Common myeloid progenitor, CD34-positive (primary cell): ENCODE measurements around the gene EIF4EBP2.

Experiments used
- CTCF ChIA-PET: fragments of 350-600 bp; sonication (Branson Sonifier 250); formaldehyde crosslinking; loops from one replicate; lab custom pipeline; 2021; ENCODE audit warnings: antibody characterized with exemption; lab: Charles Lee
- POLR2A ChIA-PET: fragments of 350-600 bp; sonication (Branson Sonifier 250); formaldehyde crosslinking; loops from one replicate; lab custom pipeline; 2021; ENCODE audit warnings: antibody characterized with exemption; lab: Charles Lee
- DNase-seq, 3 donors: peaks; one replicate each; pipeline versions ENCODE4 v3.0.0 to v3.0.0-alpha.2; 2013
- H3K27ac ChIP-seq, 2 experiments: 1 replicate in 1 of 2; 2 replicates in 1 of 2; pipeline ENCODE4 v1.7.0; 2013; ENCODE audit warnings: inconsistent platforms in 2 of 2, low read length in 2 of 2, mild to moderate bottlenecking in 2 of 2, low read depth in 1 of 2, moderate library complexity in 1 of 2; ENCODE audit not compliant: severe bottlenecking in 2 of 2, insufficient read depth in 1 of 2, poor library complexity in 1 of 2
- H3K27me3 ChIP-seq, 5 experiments: replicated peaks in 2 of 5; 1 replicate in 3 of 5; 2 replicates in 2 of 5; pipeline versions ENCODE4 v1.6.1 to v1.7.0; 2013; ENCODE audit warnings: low read length in 4 of 5, mild to moderate bottlenecking in 2 of 5, moderate library complexity in 2 of 5, inconsistent platforms in 1 of 5; ENCODE audit not compliant: insufficient read depth in 5 of 5, control insufficient read depth in 4 of 5
- H3K36me3 ChIP-seq, 4 experiments: 1 replicate in 2 of 4; 2 replicates in 2 of 4; pipeline versions ENCODE4 v1.6.1 to v1.7.0; 2013; ENCODE audit warnings: low read length in 3 of 4, control low read depth in 1 of 4, mild to moderate bottlenecking in 1 of 4; ENCODE audit not compliant: control insufficient read depth in 4 of 4, insufficient read depth in 4 of 4
- H3K4me1 ChIP-seq, 4 experiments: 1 replicate in 3 of 4; 2 replicates in 1 of 4; pipeline versions ENCODE4 v1.6.1 to v1.7.1; 2013; ENCODE audit warnings: low read length in 3 of 4, mild to moderate bottlenecking in 3 of 4, control low read depth in 1 of 4, inconsistent platforms in 1 of 4, moderate library complexity in 1 of 4; ENCODE audit not compliant: control insufficient read depth in 4 of 4, insufficient read depth in 4 of 4; ENCODE audit errors: control extremely low read depth in 1 of 4
- H3K4me3 ChIP-seq, 7 experiments: 1 replicate in 4 of 7; 2 replicates in 3 of 7; pipeline versions ENCODE4 v1.5.1 to v1.7.0; 2013; ENCODE audit warnings: mild to moderate bottlenecking in 7 of 7, low read length in 6 of 7, moderate library complexity in 6 of 7, inconsistent platforms in 2 of 7, low read depth in 2 of 7, control low read depth in 1 of 7; ENCODE audit not compliant: insufficient read depth in 4 of 7, control insufficient read depth in 1 of 7; ENCODE audit errors: extremely low read depth in 1 of 7
- H3K9me3 ChIP-seq, 5 experiments: 1 replicate in 4 of 5; 2 replicates in 1 of 5; pipeline versions ENCODE4 v1.6.1 to v1.7.1; 2013; ENCODE audit warnings: low read length in 4 of 5, mild to moderate bottlenecking in 2 of 5, inconsistent platforms in 1 of 5, low read depth in 1 of 5, moderate library complexity in 1 of 5; ENCODE audit not compliant: control insufficient read depth in 4 of 5, insufficient read depth in 2 of 5; ENCODE audit errors: control extremely low read depth in 1 of 5
- WGBS: methylation state at CpG from one replicate; pipeline ENCODE4 v1.1.5; 2013; ENCODE audit not compliant: insufficient coverage; 5-methylcytosine and 5-hydroxymethylcytosine counted together

The EIF4EBP2 gene

DNA sequence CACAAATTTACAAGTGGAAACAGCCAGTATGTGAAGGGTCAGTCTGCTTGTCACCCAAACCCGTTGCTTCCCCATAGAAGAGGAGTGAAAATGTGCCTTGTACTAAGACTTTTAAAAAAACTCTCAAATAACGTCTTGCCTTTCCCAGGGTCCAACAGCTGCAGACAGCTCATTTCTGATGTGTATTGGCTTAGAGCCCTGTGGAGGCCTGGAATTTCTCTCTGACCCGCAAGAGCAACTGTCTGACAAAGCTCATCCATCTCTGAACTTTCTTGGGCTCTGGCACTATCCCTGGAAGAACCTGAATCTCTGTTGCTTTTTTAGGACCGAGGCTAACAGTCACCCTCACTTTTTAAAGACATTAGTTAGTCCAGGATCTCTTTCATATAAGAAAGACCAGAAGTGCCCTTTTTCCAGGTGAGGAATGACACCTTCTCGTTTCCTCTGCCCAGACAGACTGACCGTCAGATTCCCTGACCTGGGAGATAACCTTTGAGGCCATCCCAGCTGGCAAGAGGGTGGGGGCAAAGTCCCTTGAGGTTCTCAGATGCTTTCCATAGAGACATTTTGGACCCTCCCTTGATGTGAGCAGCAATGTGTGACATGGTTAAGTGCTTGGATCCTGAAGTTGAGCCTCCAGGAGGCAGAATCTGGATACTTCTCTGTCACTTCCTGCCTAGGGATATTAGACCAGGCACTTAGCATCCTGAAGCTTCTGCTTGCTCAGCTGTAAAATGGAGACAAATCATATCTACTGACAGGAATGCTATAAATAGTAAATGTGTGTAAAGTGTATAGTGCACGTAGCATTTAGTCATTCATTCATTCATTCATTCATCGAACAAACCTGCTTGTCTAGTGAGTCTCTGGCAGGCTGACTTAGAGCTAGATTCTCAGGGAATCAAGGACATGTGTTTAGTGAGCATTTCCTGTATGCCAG, 42.0 kb downstream of the EIF4EBP2 start:
- DNase-seq, result no peak
- ChIA-PET CTCF (interaction anchor here (1.2 to 2.8 kb wide), 3 partner anchors 9 to 15 kb away, joined by 4 to 7 read pairs (median 5); no protein-coding TSS in a partner anchor), POLR2A (no interaction called here)

DNA sequence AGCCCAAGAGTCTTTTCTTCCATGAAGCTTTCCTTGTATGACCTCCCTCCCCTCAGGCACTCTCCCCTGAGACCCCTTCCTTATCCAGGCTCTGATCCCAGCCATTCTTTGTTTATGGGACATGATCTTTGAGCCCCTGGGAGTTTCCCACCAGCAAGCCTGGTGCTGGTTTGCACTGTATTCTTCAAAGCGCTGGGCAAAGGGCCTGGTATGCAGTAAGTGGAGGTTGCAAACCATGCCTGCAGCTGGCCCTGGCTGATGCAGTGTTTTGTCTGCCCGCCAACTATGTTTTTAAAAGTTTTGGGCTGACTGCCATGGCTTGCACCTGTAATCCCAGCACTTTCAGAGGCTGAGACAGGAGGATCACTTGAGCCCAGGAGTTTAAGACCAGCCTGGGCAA, 44.3 kb downstream of the EIF4EBP2 start:
- no peak overlapping the region for H3K27ac ChIP-seq
- 100% methylated on average over 2 of the region's 2 CpGs for WGBS
- DNase-seq, result no peak
- CTCF ChIA-PET, result interaction anchor here (0.7 to 0.8 kb wide), 2 partner anchors 84 to 85 kb away, joined by 3 read pairs; no protein-coding TSS in a partner anchor
- no peaks in the 10 kb centered on the region for H3K36me3 ChIP-seq
- H3K4me3 ChIP-seq, result no peak overlapping the region
- H3K27me3 ChIP-seq, result peaks cover 0 to 6% (median 0%) of the 10 kb centered on the region in 5 experiments
- H3K4me1 ChIP-seq, result no peaks in the 10 kb centered on the region
- POLR2A ChIA-PET, result no interaction called here
- H3K9me3 ChIP-seq, result no peaks in the 10 kb centered on the region

More for the DNA sequence above, 42.0 kb downstream of the EIF4EBP2 start:
- Histone ChIP-seq H3K36me3 (no peaks in the 10 kb centered on the region), H3K9me3 (no peaks in the 10 kb centered on the region), H3K4me1 (peaks cover 0 to 9% (median 6%) of the 10 kb centered on the region in 4 experiments), H3K27me3 (peaks cover 0 to 25% (median 14%) of the 10 kb centered on the region in 5 experiments), H3K4me3 (no peak overlapping the region), H3K27ac (no peak overlapping the region)
- 90% methylated on average over 8 of the region's 8 CpGs for WGBS

DNA sequence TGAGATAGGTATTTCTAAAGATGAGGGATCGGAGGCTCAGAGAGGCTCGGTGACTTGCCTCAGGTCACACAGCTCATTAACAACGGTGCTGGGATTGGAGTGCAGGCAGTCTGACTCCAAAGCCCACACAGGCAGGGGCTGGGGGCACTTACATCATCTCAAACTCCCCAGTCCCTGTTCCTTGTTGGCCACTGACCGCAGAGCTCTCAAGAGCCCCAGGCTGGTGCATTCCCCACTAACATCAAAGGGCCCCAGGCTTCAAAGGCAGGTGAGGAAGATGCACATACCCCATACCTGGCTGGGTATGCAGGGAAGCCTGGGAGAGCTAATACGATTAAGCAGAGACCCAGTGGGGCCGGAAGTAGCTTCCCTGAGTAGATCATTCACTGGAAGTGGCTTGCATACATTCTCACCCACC, 51.3 kb downstream of the EIF4EBP2 start:
- POLR2A ChIA-PET, result no interaction called here
- DNase-seq, result no peak
- peaks cover 0 to 11% (median 10%) of the 10 kb centered on the region in 4 experiments for H3K4me1 ChIP-seq
- no peak overlapping the region for H3K27ac ChIP-seq
- no peaks in the 10 kb centered on the region for H3K9me3 ChIP-seq
- H3K27me3 ChIP-seq, result peaks cover 2 to 52% (median 25%) of the 10 kb centered on the region in 5 experiments
- CTCF ChIA-PET, result interaction anchor here (0.7 to 2.0 kb wide), 6 partner anchors 9 to 84 kb away, joined by 3 to 10 read pairs (median 4); no protein-coding TSS in a partner anchor
- no peaks in the 10 kb centered on the region for H3K36me3 ChIP-seq
- WGBS, result 55% methylated on average over 4 of the region's 6 CpGs
- H3K4me3 ChIP-seq, result no peak overlapping the region

DNA sequence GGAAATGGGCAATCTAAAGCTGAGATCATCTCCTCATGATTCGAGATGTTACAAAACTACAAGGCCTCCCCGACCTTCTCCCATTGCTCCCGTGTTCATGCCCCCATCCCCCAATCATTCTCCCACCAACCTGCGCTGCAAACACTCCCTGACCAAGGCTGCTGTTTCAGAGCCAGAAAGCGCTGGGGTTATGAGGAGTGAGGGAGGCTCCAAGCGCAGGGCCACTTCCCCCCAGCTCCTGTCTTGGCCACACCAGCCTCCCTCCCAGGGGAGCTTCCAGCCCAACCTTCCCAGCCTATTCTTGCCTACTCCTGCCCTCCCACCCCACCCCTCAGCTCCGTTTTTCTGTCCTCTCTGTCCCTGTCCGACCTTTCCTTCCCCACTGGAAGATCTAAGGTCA, 52.2 kb downstream of the EIF4EBP2 start:
- H3K36me3 ChIP-seq, result no peaks in the 10 kb centered on the region

DNA sequence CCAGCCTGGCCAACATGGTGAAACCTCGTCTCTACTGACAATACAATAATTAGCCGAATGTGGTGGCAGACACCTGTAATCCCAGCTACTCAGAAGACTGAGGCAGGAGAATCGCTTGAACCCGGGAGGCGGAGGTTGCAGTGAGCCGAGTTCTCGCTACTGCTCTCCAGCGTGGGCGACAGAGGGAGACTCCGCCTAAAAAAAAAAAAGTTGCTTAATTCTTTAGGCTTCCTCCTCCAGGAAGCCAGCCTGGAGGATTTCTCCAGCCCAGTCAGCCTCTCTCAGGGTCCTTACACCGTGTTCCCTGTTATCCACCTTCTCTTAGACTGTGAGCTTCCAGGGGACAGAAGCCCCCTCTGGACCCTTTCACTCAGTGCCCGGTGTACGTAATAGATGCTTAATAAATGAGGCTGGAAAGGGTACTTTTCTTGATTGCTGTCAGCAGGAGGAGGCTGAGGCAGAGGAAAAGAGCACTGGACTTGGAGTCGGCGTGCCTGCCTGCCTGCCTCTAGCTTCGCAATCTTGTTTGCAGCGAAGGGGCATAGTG, 53.9 kb downstream of the EIF4EBP2 start:
- Histone ChIP-seq H3K27me3 (peaks cover 2 to 58% (median 24%) of the 10 kb centered on the region in 5 experiments), H3K27ac (no peak overlapping the region), H3K36me3 (no peaks in the 10 kb centered on the region), H3K9me3 (no peaks in the 10 kb centered on the region), H3K4me1 (peaks cover 0 to 21% (median 13%) of the 10 kb centered on the region in 4 experiments), H3K4me3 (peak overlapping the region in 3 of 7 experiments; percentile 35 to 62 (median 51))
- no peak for DNase-seq
- ChIA-PET POLR2A (interaction anchor here (1.3 kb wide), 1 partner anchor 53 kb away, joined by 4 read pairs; no protein-coding TSS in a partner anchor), CTCF (interaction anchor here (0.7 to 11.2 kb wide), 3 partner anchors 82 to 733 kb away, joined by 3 to 238 read pairs (median 5); no protein-coding TSS in a partner anchor)
- WGBS, result 46% methylated on average over 17 of the region's 17 CpGs

More for the DNA sequence above, 52.2 kb downstream of the EIF4EBP2 start:
- H3K4me3 ChIP-seq, result no peak overlapping the region
- DNase-seq, result no peak
- H3K27me3 ChIP-seq, result peaks cover 2 to 58% (median 24%) of the 10 kb centered on the region in 5 experiments
- H3K9me3 ChIP-seq, result no peaks in the 10 kb centered on the region
- 73% methylated on average over 3 of the region's 8 CpGs for WGBS
- no peak overlapping the region for H3K27ac ChIP-seq
- peaks cover 0 to 11% (median 10%) of the 10 kb centered on the region in 4 experiments for H3K4me1 ChIP-seq
- ChIA-PET CTCF (interaction anchor here (0.8 to 2.0 kb wide), 2 partner anchors 20 to 67 kb away, joined by 4 to 10 read pairs; no protein-coding TSS in a partner anchor), POLR2A (no interaction called here)

DNA sequence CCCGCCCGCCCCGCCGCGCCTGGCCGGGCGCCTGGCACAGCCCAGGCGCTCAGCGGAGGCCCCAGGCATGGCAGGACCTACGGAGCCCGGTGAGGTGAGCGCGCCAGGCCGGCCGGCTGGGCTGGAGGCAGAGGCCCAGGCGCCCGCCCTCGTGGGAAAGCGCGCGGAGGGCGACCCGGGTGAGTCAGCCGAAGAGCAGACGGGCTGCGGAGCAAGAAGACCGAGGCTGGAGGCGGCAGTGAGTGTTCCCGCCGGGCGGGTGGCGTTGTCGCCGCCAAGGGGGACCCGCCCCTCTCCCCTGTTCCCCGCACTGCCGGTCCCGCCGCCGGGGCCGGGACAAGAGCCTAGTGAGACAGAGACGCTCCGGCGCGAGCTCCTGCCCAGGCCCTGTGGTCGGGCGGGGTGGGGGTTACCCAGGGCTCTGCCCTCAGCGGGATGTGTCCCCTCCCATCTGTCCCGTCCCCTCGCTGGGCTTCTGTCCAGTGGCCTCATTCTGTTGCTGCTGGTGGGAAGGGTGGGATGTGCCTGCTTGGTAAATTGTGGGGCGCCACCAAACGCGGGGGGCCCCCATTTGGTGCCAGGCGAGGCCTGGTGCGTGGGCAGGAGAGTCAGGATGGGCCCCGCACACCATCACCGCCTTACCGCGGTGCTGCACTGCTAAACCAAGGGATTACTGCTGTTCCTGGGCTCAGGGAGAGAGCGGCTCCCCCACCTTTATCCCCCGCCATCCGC, 54.5 kb downstream of the EIF4EBP2 start:
- peaks cover 0 to 22% (median 13%) of the 10 kb centered on the region in 4 experiments for H3K4me1 ChIP-seq
- DNase-seq, result peak; percentile 59 to 84 (median 76)

More for the DNA sequence above, 54.5 kb downstream of the EIF4EBP2 start:
- H3K27ac ChIP-seq, result no peak overlapping the region
- H3K9me3 ChIP-seq, result no peaks in the 10 kb centered on the region
- H3K4me3 ChIP-seq, result peak overlapping the region in 4 of 7 experiments; percentile 15 to 62 (median 43)
- POLR2A ChIA-PET, result interaction anchor here (1.3 kb wide), 1 partner anchor 54 kb away, joined by 4 read pairs; no protein-coding TSS in a partner anchor
- CTCF ChIA-PET, result interaction anchor here (0.7 to 11.2 kb wide), 4 partner anchors 52 to 732 kb away, joined by 3 to 238 read pairs (median 20); no protein-coding TSS in a partner anchor
- peaks cover 2 to 58% (median 24%) of the 10 kb centered on the region in 5 experiments for H3K27me3 ChIP-seq
- H3K36me3 ChIP-seq, result no peaks in the 10 kb centered on the region
- WGBS, result 5% methylated on average over 46 of the region's 62 CpGs
